Trophoblast cell (in vitro differentiated cells and primary cell): ENCODE results near the gene MAML3.

ENCODE experiments used
- DNase-seq, 2 donors: peaks; one replicate each; pipeline ENCODE4 v3.0.0-alpha.2; 2016
- H2AFZ ChIP-seq: 2 replicates; pipeline ENCODE4 v1.6.1; 2013; ENCODE audit warnings: low read length, moderate library complexity, mild to moderate bottlenecking; ENCODE audit not compliant: insufficient read depth, poor library complexity
- H2AK5ac ChIP-seq: 2 replicates; pipeline ENCODE4 v1.6.1; 2013; ENCODE audit warnings: mild to moderate bottlenecking, low read length
- H2BK120ac ChIP-seq: 2 replicates; pipeline ENCODE4 v1.6.1; 2013; ENCODE audit warnings: low read length, mild to moderate bottlenecking, moderate library complexity; ENCODE audit not compliant: insufficient read depth, poor library complexity
- H2BK12ac ChIP-seq: 2 replicates; pipeline ENCODE4 v1.6.1; 2013; ENCODE audit warnings: mild to moderate bottlenecking, low read length, moderate library complexity
- H2BK5ac ChIP-seq: 2 replicates; pipeline ENCODE4 v1.6.1; 2013; ENCODE audit warnings: low read length, low read depth, moderate library complexity, mild to moderate bottlenecking; ENCODE audit not compliant: poor library complexity
- H3K14ac ChIP-seq: 2 replicates; pipeline ENCODE4 v1.6.1; 2013; ENCODE audit warnings: mild to moderate bottlenecking, low read length
- H3K18ac ChIP-seq: 2 replicates; pipeline ENCODE4 v1.6.1; 2013; ENCODE audit warnings: mild to moderate bottlenecking, low read length
- H3K23ac ChIP-seq: 2 replicates; pipeline ENCODE4 v1.6.1; 2013; ENCODE audit warnings: low read length
- H3K27ac ChIP-seq: 2 replicates; pipeline ENCODE4 v1.5.1; 2013; ENCODE audit warnings: low read depth, mild to moderate bottlenecking, inconsistent platforms, low read length, moderate library complexity
- H3K27me3 ChIP-seq: 2 replicates; pipeline ENCODE4 v1.6.1; 2013; ENCODE audit warnings: inconsistent platforms, mild to moderate bottlenecking, low read length, moderate library complexity; ENCODE audit not compliant: insufficient read depth
- H3K36me3 ChIP-seq, 2 experiments: 1 replicate in 1 of 2; 2 replicates in 1 of 2; pipeline ENCODE4 v1.6.1; 2013; ENCODE audit warnings: low read length in 2 of 2, mild to moderate bottlenecking in 2 of 2, moderate library complexity in 1 of 2; ENCODE audit not compliant: insufficient read depth in 2 of 2, control insufficient read depth in 1 of 2
- H3K4ac ChIP-seq: 2 replicates; pipeline ENCODE4 v1.6.1; 2013; ENCODE audit warnings: low read depth, mild to moderate bottlenecking, low read length, moderate library complexity
- H3K4me1 ChIP-seq, 2 experiments: 1 replicate in 1 of 2; 2 replicates in 1 of 2; pipeline ENCODE4 v1.6.1; 2013; ENCODE audit warnings: low read length in 2 of 2, mild to moderate bottlenecking in 2 of 2, moderate library complexity in 1 of 2; ENCODE audit not compliant: insufficient read depth in 2 of 2, control insufficient read depth in 1 of 2
- H3K4me2 ChIP-seq: 2 replicates; pipeline ENCODE4 v1.6.1; 2013; ENCODE audit warnings: inconsistent platforms, mild to moderate bottlenecking, low read length, moderate library complexity
- H3K4me3 ChIP-seq: 2 replicates; pipeline ENCODE4 v1.5.1; 2013; ENCODE audit warnings: mild to moderate bottlenecking, low read depth, low read length, inconsistent platforms
- H3K79me1 ChIP-seq: one replicate; pipeline ENCODE4 v1.6.1; 2013; ENCODE audit warnings: low read length
- H3K79me2 ChIP-seq: 2 replicates; pipeline ENCODE4 v1.6.1; 2013; ENCODE audit warnings: low read length, mild to moderate bottlenecking; ENCODE audit not compliant: control insufficient read depth, insufficient read depth, poor library complexity
- H3K9ac ChIP-seq: 2 replicates; pipeline ENCODE4 v1.6.1; 2013; ENCODE audit warnings: mild to moderate bottlenecking, low read length
- H3K9me3 ChIP-seq: 2 replicates; pipeline ENCODE4 v1.6.1; 2013; ENCODE audit warnings: low read depth, mild to moderate bottlenecking, control low read depth, inconsistent platforms, low read length; ENCODE audit not compliant: insufficient read depth
- H4K12ac ChIP-seq: 2 replicates; pipeline ENCODE4 v1.6.1; 2013; ENCODE audit warnings: low read depth, mild to moderate bottlenecking, low read length, moderate library complexity
- H4K8ac ChIP-seq: 2 replicates; pipeline ENCODE4 v1.6.1; 2013; ENCODE audit warnings: low read depth, mild to moderate bottlenecking, low read length, moderate library complexity
- H4K91ac ChIP-seq: one replicate; pipeline ENCODE4 v1.6.1; 2013; ENCODE audit warnings: low read depth, mild to moderate bottlenecking, low read length, moderate library complexity
- WGBS: extraction: QIAGEN DNeasy Blood & Tissue Kit; methylation state at CpG from one replicate; pipeline ENCODE4 v1.1.7; 2013; ENCODE audit warnings: missing lambda C conversion rate; ENCODE audit not compliant: insufficient read length, insufficient coverage; ENCODE audit errors: extremely low coverage; 5-methylcytosine and 5-hydroxymethylcytosine counted together

The MAML3 gene

GRCh38 chr4:139672732-139673131 is 481.3 kb downstream of the MAML3 start:
- DNase-seq, result no peak
- Histone ChIP-seq H3K4me3 (no peak overlapping the region), H3K79me2 (peaks cover 2% of the 10 kb centered on the region), H2BK5ac (no peak overlapping the region), H3K18ac (no peak overlapping the region), H3K4me2 (no peak overlapping the region), H3K4ac (no peak overlapping the region), H3K36me3 (no peaks in the 10 kb centered on the region), H4K12ac (no peak overlapping the region), H4K91ac (no peak overlapping the region), H3K23ac (no peak overlapping the region), H3K4me1 (peaks cover 11 to 18% of the 10 kb centered on the region in 2 experiments), H3K9ac (no peak overlapping the region), H3K9me3 (no peaks in the 10 kb centered on the region), H3K14ac (no peak overlapping the region), H3K27ac (no peak overlapping the region), H3K79me1 (peaks cover 9% of the 10 kb centered on the region), H2BK120ac (peak overlapping the region; percentile 5), H4K8ac (no peak overlapping the region), H2AK5ac (no peak overlapping the region), H2AFZ (no peak overlapping the region), H3K27me3 (no peaks in the 10 kb centered on the region), H2BK12ac (no peak overlapping the region)
- no CpG with 5 or more reads among the region's 4 CpGs for WGBS

GRCh38 chr4:139672215-139672614 is 481.8 kb downstream of the MAML3 start:
- Histone ChIP-seq H3K23ac (no peak overlapping the region), H3K4me2 (no peak overlapping the region), H4K8ac (no peak overlapping the region), H2BK12ac (no peak overlapping the region), H3K79me2 (peaks cover 2% of the 10 kb centered on the region), H2AK5ac (no peak overlapping the region), H3K27ac (no peak overlapping the region), H4K12ac (no peak overlapping the region), H4K91ac (no peak overlapping the region), H2BK120ac (no peak overlapping the region), H3K9me3 (no peaks in the 10 kb centered on the region), H3K18ac (no peak overlapping the region), H3K4ac (no peak overlapping the region), H3K27me3 (no peaks in the 10 kb centered on the region), H3K79me1 (peaks cover 12% of the 10 kb centered on the region), H3K4me1 (peaks cover 12 to 19% of the 10 kb centered on the region in 2 experiments), H2AFZ (no peak overlapping the region), H3K9ac (no peak overlapping the region), H3K14ac (no peak overlapping the region), H3K4me3 (no peak overlapping the region), H2BK5ac (no peak overlapping the region), H3K36me3 (no peaks in the 10 kb centered on the region)
- WGBS, result no CpG with 5 or more reads among the region's 2 CpGs
- DNase-seq, result peak; percentile 39 to 56

GRCh38 chr4:139670775-139671174 is 483.2 kb downstream of the MAML3 start:
- H4K91ac ChIP-seq, result peak overlapping the region; percentile 51
- no peak overlapping the region for H4K12ac ChIP-seq
- no peak overlapping the region for H3K9ac ChIP-seq
- H2BK120ac ChIP-seq, result peak overlapping the region; percentile 20
- no peak overlapping the region for H3K4me2 ChIP-seq
- peak overlapping the region; percentile 72 for H2BK12ac ChIP-seq
- DNase-seq, result no peak
- H3K23ac ChIP-seq, result no peak overlapping the region
- no peak overlapping the region for H4K8ac ChIP-seq
- H3K79me1 ChIP-seq, result peaks cover 20% of the 10 kb centered on the region
- peak overlapping the region; percentile 12 for H2BK5ac ChIP-seq
- peaks cover 4% of the 10 kb centered on the region for H3K79me2 ChIP-seq
- peak overlapping the region; percentile 26 for H2AK5ac ChIP-seq
- no peaks in the 10 kb centered on the region for H3K27me3 ChIP-seq
- H3K4me3 ChIP-seq, result no peak overlapping the region
- no peaks in the 10 kb centered on the region for H3K36me3 ChIP-seq
- no peak overlapping the region for H3K27ac ChIP-seq
- H3K9me3 ChIP-seq, result no peaks in the 10 kb centered on the region
- H3K4ac ChIP-seq, result peak overlapping the region; percentile 12
- no CpG with 5 or more reads among the region's 3 CpGs for WGBS
- peak overlapping the region; percentile 29 for H3K18ac ChIP-seq
- H3K4me1 ChIP-seq, result peaks cover 12 to 18% of the 10 kb centered on the region in 2 experiments
- H3K14ac ChIP-seq, result peak overlapping the region; percentile 75
- no peak overlapping the region for H2AFZ ChIP-seq

- H3K27ac ChIP-seq, result no peak overlapping the region
- no CpG with 5 or more reads among the region's 6 CpGs for WGBS
Observed at GRCh38 chr4:139669890-139670289, 484.1 kb downstream of the MAML3 start.

More at GRCh38 chr4:139669890-139670289, 484.1 kb downstream of the MAML3 start:
- H3K9ac ChIP-seq, result no peak overlapping the region
- H4K8ac ChIP-seq, result no peak overlapping the region
- H2AFZ ChIP-seq, result no peak overlapping the region
- H2BK12ac ChIP-seq, result no peak overlapping the region
- H2BK5ac ChIP-seq, result no peak overlapping the region
- no peak overlapping the region for H4K91ac ChIP-seq
- no peak overlapping the region for H3K18ac ChIP-seq
- no peak overlapping the region for H2BK120ac ChIP-seq
- H4K12ac ChIP-seq, result no peak overlapping the region
- no peak overlapping the region for H2AK5ac ChIP-seq
- no peak overlapping the region for H3K4ac ChIP-seq
- H3K9me3 ChIP-seq, result no peaks in the 10 kb centered on the region
- peaks cover 17% of the 10 kb centered on the region in 2 experiments for H3K4me1 ChIP-seq
- H3K23ac ChIP-seq, result no peak overlapping the region
- no peak overlapping the region for H3K4me3 ChIP-seq
- H3K79me2 ChIP-seq, result peaks cover 4% of the 10 kb centered on the region
- DNase-seq, result no peak
- H3K14ac ChIP-seq, result no peak overlapping the region
- no peaks in the 10 kb centered on the region for H3K36me3 ChIP-seq
- H3K4me2 ChIP-seq, result no peak overlapping the region
- no peaks in the 10 kb centered on the region for H3K27me3 ChIP-seq
- peaks cover 24% of the 10 kb centered on the region for H3K79me1 ChIP-seq
